ENCODE data around the gene PROKR2. TPM values are rescaled to one million over a fixed set of nuclear protein-coding genes. Genes with fewer than 3 reads are reported as not detected.

PROKR2 gene
- total and polyA plus RNA-seq, 10 of the 15 experiments (the other 5 are each of a cell fraction or from before 2014, with no cell fraction given): not detected

- TF ChIP-seq E4F1 (IDR thresholded peaks at IDR 0.05; ENCODE audit: borderline replicate concordance, partially characterized antibody) (no peak), TARDBP (IDR thresholded peaks at IDR 0.05; ENCODE audit: borderline replicate concordance) (no peak), RFX5 (IDR thresholded peaks at IDR 0.05; ENCODE audit: low read depth, low read length) (no peak)
Measured at GRCh38 chr20:5327356-5327755, 10.6 kb upstream of the PROKR2 start (continued).

- FAIRE-seq (no peak), DNase-seq (ENCODE audit: low read depth, low spot score) (no peak), ATAC-seq (no peak)
- ChIA-PET RAD21 (ENCODE audit: unreplicated experiment) (no interaction called here), CTCF (no interaction called here), SMC1A (ENCODE audit: uncharacterized antibody, unreplicated experiment) (no interaction called here), POLR2A (no interaction called here)
- Histone ChIP-seq H3K4me3 (no peak overlapping the region), H3K9me3 (replicated peaks; ENCODE audit: control insufficient read depth, insufficient read depth, low read length) (no peaks in the 10 kb centered on the region; the same call in 2 of the 3 replicates), H3K27ac (ENCODE audit: control insufficient read depth, insufficient read depth) (no peak overlapping the region), H2AFZ (ENCODE audit: control insufficient read depth, low read depth, low read length) (no peak overlapping the region), H3K79me2 (ENCODE audit: control insufficient read depth, insufficient read depth, low read length) (no peaks in the 10 kb centered on the region), H4K20me1 (ENCODE audit: control insufficient read depth, insufficient read depth) (no peaks in the 10 kb centered on the region), H3K27me3 (replicated peaks in 1 of 2; ENCODE audit: control insufficient read depth in 2 of 2, insufficient read depth in 2 of 2, low read length in 1 of 2) (peaks cover 5 to 6% of the 10 kb centered on the region in 2 experiments), H3K4me1 (ENCODE audit: control insufficient read depth, insufficient read depth, low read length) (no peaks in the 10 kb centered on the region), H3K36me3 (ENCODE audit: control insufficient read depth in 2 of 2, insufficient read depth in 2 of 2, low read length in 1 of 2) (no peaks in the 10 kb centered on the region), H3K4me2 (ENCODE audit: control insufficient read depth, insufficient read depth) (no peak overlapping the region), H3K9ac (ENCODE audit: control insufficient read depth, insufficient read depth, low read length) (no peak overlapping the region)
- BruUV-seq (replicated peaks): no TSS peak
- in situ Hi-C loops (cut with MboI) (no loop called here), intact Hi-C loops (cut with micrococcal nuclease; ENCODE audit: unreplicated experiment) (no loop called here)
- WGBS (ENCODE audit: insufficient coverage, insufficient replicate concordance, low lambda C conversion rate, missing lambda C conversion rate): 11% methylated on average over 28 of the region's 28 CpGs
- TF ChIP-seq LARP7 (IDR thresholded peaks at IDR 0.05): no peak
Measured at GRCh38 chr20:5315807-5316187, 957 bp downstream of the PROKR2 start.

- no peak overlapping the region for H2AFZ ChIP-seq (ENCODE audit: control insufficient read depth, low read depth, low read length)
- no peaks in the 10 kb centered on the region for H4K20me1 ChIP-seq (ENCODE audit: control insufficient read depth, insufficient read depth)
- no peak overlapping the region for H3K4me3 ChIP-seq
- H3K36me3 ChIP-seq (ENCODE audit: control insufficient read depth in 2 of 2, insufficient read depth in 2 of 2, low read length in 1 of 2): no peaks in the 10 kb centered on the region
- peaks cover 5 to 6% of the 10 kb centered on the region in 2 experiments for H3K27me3 ChIP-seq (replicated peaks in 1 of 2; ENCODE audit: control insufficient read depth in 2 of 2, insufficient read depth in 2 of 2, low read length in 1 of 2)
- no peak for FAIRE-seq
- no peaks in the 10 kb centered on the region for H3K79me2 ChIP-seq (ENCODE audit: control insufficient read depth, insufficient read depth, low read length)
- ChIA-PET CTCF (no interaction called here), POLR2A (no interaction called here), SMC1A (ENCODE audit: uncharacterized antibody, unreplicated experiment) (no interaction called here), RAD21 (ENCODE audit: unreplicated experiment) (no interaction called here)
- H3K9me3 ChIP-seq (replicated peaks; ENCODE audit: control insufficient read depth, insufficient read depth, low read length): no peaks in the 10 kb centered on the region; the same call in 2 of the 3 replicates
- DNase-seq (ENCODE audit: low read depth, low spot score): no peak
- no peak overlapping the region for H3K4me2 ChIP-seq (ENCODE audit: control insufficient read depth, insufficient read depth)
- WGBS (ENCODE audit: insufficient coverage, insufficient replicate concordance, low lambda C conversion rate, missing lambda C conversion rate): 71% methylated on average over 17 of the region's 17 CpGs
- no peak overlapping the region for H3K27ac ChIP-seq (ENCODE audit: control insufficient read depth, insufficient read depth)
- intact Hi-C loops (cut with micrococcal nuclease; ENCODE audit: unreplicated experiment) (no loop called here), in situ Hi-C loops (cut with MboI) (no loop called here)
- H3K9ac ChIP-seq (ENCODE audit: control insufficient read depth, insufficient read depth, low read length): no peak overlapping the region
- no peaks in the 10 kb centered on the region for H3K4me1 ChIP-seq (ENCODE audit: control insufficient read depth, insufficient read depth, low read length)
- ATAC-seq: no peak
- no TSS peak for BruUV-seq (replicated peaks)
- TF ChIP-seq STAT1 (conservative IDR thresholded peaks at IDR 0.05): no peak
- TF ChIP-seq JUNB (IDR thresholded peaks at IDR 0.05): no peak
Measured at GRCh38 chr20:5313916-5314315, 2.8 kb downstream of the PROKR2 start.

Data from GM12878 (cell line).